ENCODE data around the gene GABRB1.

Gene GABRB1

GRCh38 chr4:47471591-47471990 lies 440.2 kb downstream of the GABRB1 start:
- no peak for TF ChIP-seq CTCF (IDR thresholded peaks at IDR 0.05; ENCODE audit: borderline replicate concordance, insufficient read depth, low read depth, low read length)
- no peak overlapping the region for H3K4me3 ChIP-seq (ENCODE audit: low read depth, low read length)

- H3K4me3 ChIP-seq (ENCODE audit: low read depth, low read length): no peak overlapping the region
- TF ChIP-seq CTCF (IDR thresholded peaks at IDR 0.05; ENCODE audit: borderline replicate concordance, insufficient read depth, low read depth, low read length): no peak
Measured at GRCh38 chr4:47473141-47473750, 441.9 kb downstream of the GABRB1 start.

GRCh38 chr4:47474799-47475198 lies 443.4 kb downstream of the GABRB1 start:
- no peak for TF ChIP-seq CTCF (IDR thresholded peaks at IDR 0.05; ENCODE audit: borderline replicate concordance, insufficient read depth, low read depth, low read length)
- no peak overlapping the region for H3K4me3 ChIP-seq (ENCODE audit: low read depth, low read length)

GRCh38 chr4:47475411-47475810 lies 444.0 kb downstream of the GABRB1 start:
- no peak overlapping the region for H3K4me3 ChIP-seq (ENCODE audit: low read depth, low read length)
- TF ChIP-seq CTCF (IDR thresholded peaks at IDR 0.05; ENCODE audit: borderline replicate concordance, insufficient read depth, low read depth, low read length): no peak

Measured in GM12875 (cell line).